ENCODE results near the gene MMP17.

GRCh38 chr12:131828671-131829355 lies 620 bp downstream of the MMP17 start:
- TF ChIP-seq CTCF (conservative IDR thresholded peaks at IDR 0.05; ENCODE audit: low read depth, low read length) = no peak
- TF ChIP-seq EZH2 (IDR thresholded peaks at IDR 0.05; ENCODE audit: low read length, unreplicated experiment) = no peak
- no peak for TF ChIP-seq EZH2phosphoT487 (IDR thresholded peaks at IDR 0.05; ENCODE audit: borderline replicate concordance, low read length)
